ENCODE data around the gene SGIP1. TPM values are rescaled to one million over a fixed set of nuclear protein-coding genes. Genes with fewer than 3 reads are reported as not detected.

The SGIP1 gene
- total and polyA plus RNA-seq, 7 donors, result 0.74 to 3.7 (median 1.0) TPM

- Histone ChIP-seq H3K36me3 (ENCODE audit: insufficient read depth in 1 of 2, low read depth in 1 of 2) (no peaks in the 10 kb centered on the region), H3K4me1 (no peaks in the 10 kb centered on the region), H3K9me3 (no peaks in the 10 kb centered on the region), H3K27me3 (ENCODE audit: insufficient read depth in 3 of 3, low read length in 2 of 3) (no peaks in the 10 kb centered on the region), H3K27ac (no peak overlapping the region), H3K4me3 (no peak overlapping the region)
- no peak for TF ChIP-seq CTCF (IDR thresholded peaks at IDR 0.05)
- ATAC-seq (no peak), DNase-seq (no peak)
- WGBS, 3 donors, result 91 to 100% (median 94%) methylated on average over 2 of the region's 2 CpGs
- intact Hi-C loops (cut with DNase I), result no loop called here
Observed at GRCh38 chr1:66596191-66596590, 62.2 kb downstream of the SGIP1 start.

GRCh38 chr1:66597500-66597899 lies 63.5 kb downstream of the SGIP1 start:
- no peak for TF ChIP-seq CTCF (IDR thresholded peaks at IDR 0.05)
- H3K4me1 ChIP-seq, result no peaks in the 10 kb centered on the region
- ATAC-seq (no peak), DNase-seq (no peak)
- WGBS, 3 donors, result 49 to 62% (median 54%) methylated on average over 4 of the region's 4 CpGs
- no peaks in the 10 kb centered on the region for H3K9me3 ChIP-seq
- intact Hi-C loops (cut with DNase I), result no loop called here
- H3K4me3 ChIP-seq, result no peak overlapping the region
- no peaks in the 10 kb centered on the region for H3K36me3 ChIP-seq (ENCODE audit: insufficient read depth in 1 of 2, low read depth in 1 of 2)
- no peaks in the 10 kb centered on the region for H3K27me3 ChIP-seq (ENCODE audit: insufficient read depth in 3 of 3, low read length in 2 of 3)
- H3K27ac ChIP-seq, result no peak overlapping the region

DNA sequence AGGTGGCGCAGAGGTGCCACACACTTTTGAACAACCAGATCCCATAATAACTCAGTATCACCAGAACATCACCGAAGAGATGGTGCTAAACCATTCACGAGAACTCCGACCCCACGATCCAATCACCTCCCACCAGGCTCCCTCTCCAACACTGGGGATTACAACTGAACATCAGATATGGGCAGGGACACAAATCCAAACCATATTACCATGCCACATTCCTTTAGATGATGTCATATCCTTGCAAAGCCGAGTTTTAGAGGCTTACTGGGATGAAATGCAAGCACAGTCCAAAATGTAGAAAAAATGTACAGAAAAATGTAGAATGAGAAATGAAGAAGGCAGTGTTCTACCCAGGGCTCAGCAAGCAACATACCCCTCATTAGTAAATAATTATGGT lies 64.7 kb downstream of the SGIP1 start:
- TF ChIP-seq CTCF (IDR thresholded peaks at IDR 0.05), result no peak
- no peaks in the 10 kb centered on the region for H3K9me3 ChIP-seq
- H3K27ac ChIP-seq, result no peak overlapping the region
- DNase-seq, result no peak
- H3K4me1 ChIP-seq, result no peaks in the 10 kb centered on the region
- intact Hi-C loops (cut with DNase I), result no loop called here
- no peak for ATAC-seq
- no peak overlapping the region for H3K4me3 ChIP-seq
- no peaks in the 10 kb centered on the region for H3K36me3 ChIP-seq (ENCODE audit: insufficient read depth in 1 of 2, low read depth in 1 of 2)
- WGBS, 3 donors, result 42 to 48% (median 45%) methylated on average over 6 of the region's 6 CpGs
- H3K27me3 ChIP-seq (ENCODE audit: insufficient read depth in 3 of 3, low read length in 2 of 3), result no peaks in the 10 kb centered on the region

- intact Hi-C loops (cut with DNase I), result no loop called here
Observed at GRCh38 chr1:66599346-66599745, 65.4 kb downstream of the SGIP1 start.

More at GRCh38 chr1:66599346-66599745, 65.4 kb downstream of the SGIP1 start:
- no peak for DNase-seq
- Histone ChIP-seq H3K9me3 (no peaks in the 10 kb centered on the region), H3K4me1 (no peaks in the 10 kb centered on the region), H3K27me3 (ENCODE audit: insufficient read depth in 3 of 3, low read length in 2 of 3) (no peaks in the 10 kb centered on the region), H3K36me3 (ENCODE audit: insufficient read depth in 1 of 2, low read depth in 1 of 2) (no peaks in the 10 kb centered on the region), H3K4me3 (no peak overlapping the region), H3K27ac (no peak overlapping the region)
- TF ChIP-seq CTCF (IDR thresholded peaks at IDR 0.05), result no peak
- ATAC-seq, result no peak
- WGBS, 3 donors, result 43 to 53% (median 46%) methylated on average over 3 of the region's 3 CpGs
